CD4-positive, CD25-positive, alpha-beta regulatory T cell (primary cell): ENCODE measurements around the gene NAA35. TPM values are rescaled to one million over a fixed set of nuclear protein-coding genes. Genes with fewer than 3 reads are reported as not detected.
A peak's percentile ranks its signal among the peaks of the same experiment; 100 is the strongest.
"Not testable (repeated sequence)": the region's sequence is repeated elsewhere in the genome, so short reads cannot be mapped to it uniquely, and the experiment has no call there.

ENCODE experiments used
- ATAC-seq, 2 donors: fragments of 150-1000 bp; cut with Tn5 transposase; one replicate each; pipeline ENCODE4 v1.10.0; 2021; ENCODE audit warnings: low read depth in 2 of 2, moderate number of reproducible peaks in 2 of 2, moderate library complexity in 1 of 2
- DNase-seq, 3 donors: peaks; one replicate each; pipeline versions ENCODE4 v3.0.0 to v3.0.0-alpha.2; 2012 to 2022; ENCODE audit warnings: mixed read lengths in 1 of 3
- H3K27ac ChIP-seq: one replicate; pipeline ENCODE4 v1.7.0; 2013; ENCODE audit warnings: mild to moderate bottlenecking, low read length; ENCODE audit not compliant: insufficient read depth, poor library complexity, severe bottlenecking
- H3K27me3 ChIP-seq: one replicate; pipeline ENCODE4 v1.7.0; 2013; ENCODE audit warnings: low read length; ENCODE audit not compliant: control insufficient read depth, insufficient read depth
- H3K36me3 ChIP-seq: one replicate; pipeline ENCODE4 v1.7.0; 2013; ENCODE audit warnings: mild to moderate bottlenecking, low read length, moderate library complexity; ENCODE audit not compliant: control insufficient read depth, insufficient read depth
- H3K4me1 ChIP-seq: 2 replicates; pipeline ENCODE4 v1.7.0; 2013; ENCODE audit warnings: mild to moderate bottlenecking, low read length; ENCODE audit not compliant: insufficient read depth, control insufficient read depth, poor library complexity, severe bottlenecking
- H3K4me3 ChIP-seq: one replicate; pipeline ENCODE4 v1.7.0; 2013; ENCODE audit warnings: low read depth, mild to moderate bottlenecking, low read length, moderate library complexity
- H3K9me3 ChIP-seq, 2 experiments: 1 replicate in 1 of 2; 2 replicates in 1 of 2; pipeline ENCODE4 v1.7.0; 2013; ENCODE audit warnings: low read length in 2 of 2, mild to moderate bottlenecking in 1 of 2, moderate library complexity in 1 of 2; ENCODE audit not compliant: control insufficient read depth in 2 of 2
- H3K27ac Mint-ChIP-seq, 3 donors: one replicate each; pipeline ENCODE4 v1.8.0; 2020 to 2022; ENCODE audit warnings: mild to moderate bottlenecking in 3 of 3, mixed read lengths in 3 of 3, moderate library complexity in 2 of 3
- H3K27me3 Mint-ChIP-seq: one replicate; pipeline ENCODE4 v1.8.0; 2022; ENCODE audit warnings: mild to moderate bottlenecking, mixed read lengths
- H3K36me3 Mint-ChIP-seq: one replicate; pipeline ENCODE4 v1.8.0; 2020; ENCODE audit warnings: mixed read lengths
- H3K4me1 Mint-ChIP-seq, 4 donors: one replicate each; pipeline ENCODE4 v1.8.0; 2020 to 2022; ENCODE audit warnings: mixed read lengths in 4 of 4, mild to moderate bottlenecking in 1 of 4
- H3K4me3 Mint-ChIP-seq, 4 donors: one replicate each; pipeline ENCODE4 v1.8.0; 2020 to 2022; ENCODE audit warnings: mild to moderate bottlenecking in 4 of 4, mixed read lengths in 4 of 4, moderate library complexity in 3 of 4
- H3K9me3 Mint-ChIP-seq, 7 donors: one replicate each; pipeline ENCODE4 v1.8.0; 2020 to 2022; ENCODE audit warnings: mixed read lengths in 7 of 7, mild to moderate bottlenecking in 3 of 7, moderate library complexity in 2 of 7
- polyA plus RNA-seq, 4 donors: library from polyadenylated mRNA; unstranded; fragments of 300-500 nt; fragmentation: Illumina TruSeq; gene quantifications; one replicate each; pipeline ENCODE4 v1.2.3, GENCODE V29; 2021
- total RNA-seq: library from RNA; stranded (reverse); gene quantifications from one replicate; pipeline ENCODE4 v1.2.3, GENCODE V29; 2022

Gene NAA35
- total and polyA plus RNA-seq, 5 donors from 2014 or later, result 12.3 to 21.6 (median 15.9) TPM

GRCh38 chr9:85974055-85974547 is 33.2 kb downstream of the NAA35 start:
- peaks cover 0 to 24% (median 5%) of the 10 kb centered on the region in 4 donors for H3K4me1 Mint-ChIP-seq
- H3K36me3 ChIP-seq, result peaks cover 56% of the 10 kb centered on the region
- H3K4me3 Mint-ChIP-seq, H3K27me3 ChIP-seq, H3K4me1 ChIP-seq, H3K27ac ChIP-seq, ATAC-seq, H3K27me3 Mint-ChIP-seq, H3K9me3 ChIP-seq, H3K9me3 Mint-ChIP-seq, H3K4me3 ChIP-seq, DNase-seq: not testable (repeated sequence)
- H3K27ac Mint-ChIP-seq, result peak overlapping the region in 1 of 3 donors; percentile 56
- peaks cover 63% of the 10 kb centered on the region for H3K36me3 Mint-ChIP-seq

DNA sequence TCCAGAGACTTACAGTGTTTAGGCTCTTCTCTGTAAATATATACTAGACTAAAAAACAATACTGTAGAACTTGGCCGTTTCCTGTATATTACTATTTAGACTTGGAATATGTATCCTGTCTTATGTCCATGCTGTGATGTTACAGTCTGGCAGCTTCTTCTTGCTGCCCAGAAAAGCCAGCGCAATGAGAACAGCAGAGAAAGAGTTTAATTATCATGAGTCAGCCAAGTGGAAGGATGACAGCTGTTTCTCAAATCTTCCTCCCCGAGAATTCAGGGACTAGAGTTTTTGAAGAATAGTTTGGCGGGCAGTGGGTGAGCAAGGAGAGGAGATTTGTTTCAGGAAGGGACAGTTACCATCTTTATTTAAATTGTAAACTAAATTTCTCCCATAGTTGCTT is 37.5 kb downstream of the NAA35 start:
- H3K27me3 Mint-ChIP-seq, result no peaks in the 10 kb centered on the region
- H3K4me3 Mint-ChIP-seq, result no peak overlapping the region
- H3K4me1 ChIP-seq, result no peaks in the 10 kb centered on the region
- H3K4me1 Mint-ChIP-seq, result peaks cover 0 to 8% (median 4%) of the 10 kb centered on the region in 4 donors
- peaks cover 0 to 1% (median 0%) of the 10 kb centered on the region in 7 donors for H3K9me3 Mint-ChIP-seq
- no peak overlapping the region for H3K4me3 ChIP-seq
- peaks cover 61% of the 10 kb centered on the region for H3K36me3 Mint-ChIP-seq
- no peak overlapping the region for H3K27ac ChIP-seq
- no peaks in the 10 kb centered on the region for H3K9me3 ChIP-seq
- H3K27ac Mint-ChIP-seq, result no peak overlapping the region
- H3K27me3 ChIP-seq, result no peaks in the 10 kb centered on the region
- H3K36me3 ChIP-seq, result peaks cover 64% of the 10 kb centered on the region
- DNase-seq, result no peak
- no peak for ATAC-seq

DNA sequence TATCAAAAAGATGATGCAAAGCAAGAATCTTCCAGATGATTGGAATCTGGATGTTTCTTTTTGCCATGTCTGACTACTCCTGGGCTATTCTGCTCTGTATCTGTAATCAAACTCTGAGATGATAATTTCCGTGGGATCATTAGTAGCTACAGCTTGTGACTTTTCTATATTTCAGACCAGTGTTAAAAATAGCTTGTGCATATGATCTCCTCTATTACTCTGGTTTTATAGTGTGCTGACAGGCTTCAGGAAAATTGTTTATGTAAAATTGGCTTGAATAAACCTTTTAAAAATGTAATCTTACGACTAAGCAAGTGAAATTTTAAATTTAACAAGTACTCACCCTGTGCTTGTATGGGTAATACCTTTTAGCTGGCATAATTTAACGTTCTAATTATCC is 40.4 kb downstream of the NAA35 start:
- Mint-ChIP-seq H3K4me3 (no peak overlapping the region), H3K4me1 (peaks cover 0 to 12% (median 6%) of the 10 kb centered on the region in 4 donors), H3K27me3 (no peaks in the 10 kb centered on the region), H3K36me3 (peaks cover 75% of the 10 kb centered on the region), H3K27ac (no peak overlapping the region), H3K9me3 (peaks cover 0 to 1% (median 0%) of the 10 kb centered on the region in 7 donors)
- H3K36me3 ChIP-seq, result peaks cover 77% of the 10 kb centered on the region
- H3K27me3 ChIP-seq, result no peaks in the 10 kb centered on the region
- no peaks in the 10 kb centered on the region for H3K9me3 ChIP-seq
- ATAC-seq (no peak), DNase-seq (no peak)
- H3K4me1 ChIP-seq, result no peaks in the 10 kb centered on the region
- no peak overlapping the region for H3K27ac ChIP-seq
- no peak overlapping the region for H3K4me3 ChIP-seq

DNA sequence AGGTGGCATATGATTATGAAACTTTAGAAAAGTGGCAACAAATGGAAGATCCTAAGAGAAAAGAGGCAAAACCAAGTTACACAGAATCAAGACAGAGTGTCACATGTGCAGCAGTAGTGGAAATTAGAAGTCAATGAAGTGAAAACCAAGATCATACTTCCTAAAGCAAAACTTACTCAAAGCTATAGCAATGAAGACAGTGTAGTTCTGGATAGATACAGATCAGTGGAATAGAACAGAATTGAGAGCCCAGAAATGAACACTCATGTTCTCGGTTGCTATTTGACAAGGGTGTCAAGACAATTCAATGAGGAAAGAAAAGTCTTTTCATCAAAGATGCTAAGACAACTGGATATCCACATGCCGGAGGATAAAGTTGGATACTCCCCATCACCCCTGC is 43.5 kb downstream of the NAA35 start:
- H3K4me3 Mint-ChIP-seq, result no peak overlapping the region
- DNase-seq (no peak), ATAC-seq (no peak)
- Histone ChIP-seq H3K36me3 (peaks cover 58% of the 10 kb centered on the region), H3K27ac (no peak overlapping the region), H3K4me1 (no peaks in the 10 kb centered on the region), H3K9me3 (no peaks in the 10 kb centered on the region), H3K4me3 (no peak overlapping the region), H3K27me3 (no peaks in the 10 kb centered on the region)
- H3K27ac Mint-ChIP-seq, result no peak overlapping the region
- H3K4me1 Mint-ChIP-seq, result peaks cover 0 to 13% (median 6%) of the 10 kb centered on the region in 4 donors
- H3K36me3 Mint-ChIP-seq, result peaks cover 69% of the 10 kb centered on the region
- no peaks in the 10 kb centered on the region for H3K27me3 Mint-ChIP-seq
- H3K9me3 Mint-ChIP-seq, result peaks cover 0 to 1% (median 0%) of the 10 kb centered on the region in 7 donors

DNA sequence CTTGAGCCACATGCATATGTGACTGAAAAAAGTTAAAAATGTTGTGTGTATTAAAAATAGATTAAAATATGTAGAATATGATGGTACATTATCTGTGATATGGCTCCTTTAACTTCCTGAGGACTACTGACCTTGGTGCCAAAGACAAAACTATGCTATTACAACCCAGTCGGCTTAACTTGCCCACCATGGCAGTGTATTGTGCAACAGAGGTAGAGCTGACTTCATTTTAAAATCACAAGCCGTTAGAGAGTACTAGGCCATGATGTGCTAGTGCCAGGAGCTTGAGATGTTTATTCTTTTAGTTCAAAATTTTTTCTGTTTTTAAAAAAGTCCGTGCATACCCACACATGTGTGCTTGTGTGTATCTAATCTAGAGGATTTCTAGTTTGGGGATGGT is 46.3 kb downstream of the NAA35 start:
- H3K4me3 ChIP-seq, result no peak overlapping the region
- peaks cover 66% of the 10 kb centered on the region for H3K36me3 Mint-ChIP-seq
- no peaks in the 10 kb centered on the region for H3K9me3 ChIP-seq
- no peak overlapping the region for H3K4me3 Mint-ChIP-seq
- peaks cover 0 to 1% (median 0%) of the 10 kb centered on the region in 7 donors for H3K9me3 Mint-ChIP-seq
- DNase-seq, result no peak
- peak overlapping the region in 1 of 3 donors; percentile 45 for H3K27ac Mint-ChIP-seq
- no peaks in the 10 kb centered on the region for H3K4me1 ChIP-seq
- H3K27me3 ChIP-seq, result no peaks in the 10 kb centered on the region
- H3K36me3 ChIP-seq, result peaks cover 42% of the 10 kb centered on the region
- no peaks in the 10 kb centered on the region for H3K27me3 Mint-ChIP-seq
- H3K4me1 Mint-ChIP-seq, result peaks cover 2 to 20% (median 10%) of the 10 kb centered on the region in 4 donors
- no peak for ATAC-seq
- no peak overlapping the region for H3K27ac ChIP-seq

GRCh38 chr9:85994191-85994590 is 53.2 kb downstream of the NAA35 start:
- H3K27me3 Mint-ChIP-seq, result no peaks in the 10 kb centered on the region
- no peak overlapping the region for H3K27ac Mint-ChIP-seq
- H3K4me3 Mint-ChIP-seq, result no peak overlapping the region
- Histone ChIP-seq H3K27ac (no peak overlapping the region), H3K9me3 (no peaks in the 10 kb centered on the region), H3K27me3 (no peaks in the 10 kb centered on the region), H3K4me1 (no peaks in the 10 kb centered on the region), H3K4me3 (no peak overlapping the region), H3K36me3 (peaks cover 24% of the 10 kb centered on the region)
- no peaks in the 10 kb centered on the region for H3K9me3 Mint-ChIP-seq
- H3K36me3 Mint-ChIP-seq, result peaks cover 56% of the 10 kb centered on the region
- H3K4me1 Mint-ChIP-seq, result peaks cover 3 to 25% (median 16%) of the 10 kb centered on the region in 4 donors
- no peak for ATAC-seq
- DNase-seq, result no peak

- H3K9me3 ChIP-seq, result no peaks in the 10 kb centered on the region
Observed at GRCh38 chr9:85995097-85995496, 54.2 kb downstream of the NAA35 start.

GRCh38 chr9:85995599-85995998 is 54.7 kb downstream of the NAA35 start:
- H3K27ac ChIP-seq, result no peak overlapping the region
- H3K4me1 ChIP-seq, result no peaks in the 10 kb centered on the region
- H3K4me1 Mint-ChIP-seq, result peaks cover 6 to 25% (median 15%) of the 10 kb centered on the region in 4 donors
- ATAC-seq (no peak), DNase-seq (no peak)
- H3K4me3 ChIP-seq, result no peak overlapping the region
- H3K27me3 ChIP-seq, result no peaks in the 10 kb centered on the region
- H3K36me3 ChIP-seq, result peaks cover 30% of the 10 kb centered on the region
- H3K36me3 Mint-ChIP-seq, result peaks cover 54% of the 10 kb centered on the region
- H3K27ac Mint-ChIP-seq, result no peak overlapping the region
- H3K9me3 Mint-ChIP-seq, result peaks cover 0 to 2% (median 0%) of the 10 kb centered on the region in 7 donors
- no peaks in the 10 kb centered on the region for H3K9me3 ChIP-seq
- no peak overlapping the region for H3K4me3 Mint-ChIP-seq
- H3K27me3 Mint-ChIP-seq, result no peaks in the 10 kb centered on the region

More at GRCh38 chr9:85995097-85995496, 54.2 kb downstream of the NAA35 start:
- H3K4me1 ChIP-seq, result no peaks in the 10 kb centered on the region
- Mint-ChIP-seq H3K4me1 (peaks cover 3 to 24% (median 13%) of the 10 kb centered on the region in 4 donors), H3K36me3 (peaks cover 52% of the 10 kb centered on the region), H3K27ac (no peak overlapping the region), H3K4me3 (no peak overlapping the region), H3K9me3 (no peaks in the 10 kb centered on the region), H3K27me3 (no peaks in the 10 kb centered on the region)
- DNase-seq, result no peak
- H3K4me3 ChIP-seq, result no peak overlapping the region
- no peak for ATAC-seq
- H3K27ac ChIP-seq, result no peak overlapping the region
- peaks cover 30% of the 10 kb centered on the region for H3K36me3 ChIP-seq
- H3K27me3 ChIP-seq, result no peaks in the 10 kb centered on the region
